Measurements from ENCODE around the gene DPEP1.
A peak's percentile ranks its signal among the peaks of the same experiment; 100 is the strongest.
"Not testable (repeated sequence)": the region's sequence is repeated elsewhere in the genome, so short reads cannot be mapped to it uniquely, and the experiment has no call there.

The DPEP1 gene

DNA sequence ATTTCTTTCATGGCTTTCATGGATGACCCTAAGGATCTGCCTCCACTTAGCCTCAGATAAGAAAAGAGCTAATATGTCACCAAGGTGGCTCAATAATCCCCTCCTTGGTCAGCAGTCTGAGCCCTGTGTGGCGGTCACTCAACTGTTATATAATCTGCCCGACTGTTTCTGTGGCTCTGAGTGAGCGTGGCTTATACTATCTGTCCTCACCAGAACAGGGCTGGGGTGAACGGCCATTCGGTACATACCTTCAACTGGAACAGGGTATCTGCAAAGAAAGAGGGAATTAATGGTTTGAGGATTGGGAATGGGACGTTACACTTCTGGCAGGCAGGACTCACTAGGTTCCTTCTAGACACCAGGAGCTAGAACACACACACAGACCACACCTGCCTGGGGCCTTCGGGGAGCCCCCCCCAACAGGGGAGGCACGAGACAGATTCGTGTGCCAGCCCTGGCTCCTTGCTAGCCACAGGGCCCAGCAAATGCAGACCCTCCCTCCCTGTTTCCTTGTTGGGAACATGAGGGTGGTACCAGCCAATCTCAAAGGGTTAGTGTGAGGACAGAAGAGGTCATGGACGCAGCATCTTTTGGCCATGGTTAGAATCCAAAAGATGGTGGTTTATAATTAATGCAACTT lies 40.3 kb downstream of the DPEP1 start:
- DNase-seq (ENCODE audit: low spot score): no peak

DNA sequence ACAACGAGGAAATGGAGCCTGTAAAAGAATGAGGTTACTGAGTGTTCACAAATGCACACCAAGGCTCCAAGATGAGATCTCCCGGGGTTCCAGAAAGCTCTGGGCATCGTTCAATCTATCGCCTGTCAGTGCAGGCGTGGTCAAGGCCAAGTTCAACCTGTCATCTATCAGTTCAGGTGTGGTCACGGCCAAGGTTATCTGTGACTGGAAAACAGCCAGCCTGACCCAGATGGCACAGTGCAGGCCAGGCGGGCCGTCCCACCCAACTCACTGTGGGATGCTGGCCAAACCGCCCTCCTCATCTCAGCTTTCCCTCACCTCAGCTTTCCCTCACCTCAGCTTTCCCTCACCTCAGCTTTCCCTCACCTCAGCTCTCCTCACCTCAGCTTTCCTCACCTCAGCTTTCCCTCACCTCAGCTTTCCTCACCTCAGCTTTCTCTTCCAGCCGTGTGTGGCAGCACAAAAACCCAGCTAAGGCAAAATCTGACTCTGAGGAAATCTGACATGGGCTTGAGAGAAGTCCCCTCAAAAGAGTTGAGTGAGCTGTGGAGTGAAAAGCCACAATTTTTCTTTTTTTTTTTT lies 41.7 kb downstream of the DPEP1 start:
- no peak for DNase-seq (ENCODE audit: low spot score)

DNA sequence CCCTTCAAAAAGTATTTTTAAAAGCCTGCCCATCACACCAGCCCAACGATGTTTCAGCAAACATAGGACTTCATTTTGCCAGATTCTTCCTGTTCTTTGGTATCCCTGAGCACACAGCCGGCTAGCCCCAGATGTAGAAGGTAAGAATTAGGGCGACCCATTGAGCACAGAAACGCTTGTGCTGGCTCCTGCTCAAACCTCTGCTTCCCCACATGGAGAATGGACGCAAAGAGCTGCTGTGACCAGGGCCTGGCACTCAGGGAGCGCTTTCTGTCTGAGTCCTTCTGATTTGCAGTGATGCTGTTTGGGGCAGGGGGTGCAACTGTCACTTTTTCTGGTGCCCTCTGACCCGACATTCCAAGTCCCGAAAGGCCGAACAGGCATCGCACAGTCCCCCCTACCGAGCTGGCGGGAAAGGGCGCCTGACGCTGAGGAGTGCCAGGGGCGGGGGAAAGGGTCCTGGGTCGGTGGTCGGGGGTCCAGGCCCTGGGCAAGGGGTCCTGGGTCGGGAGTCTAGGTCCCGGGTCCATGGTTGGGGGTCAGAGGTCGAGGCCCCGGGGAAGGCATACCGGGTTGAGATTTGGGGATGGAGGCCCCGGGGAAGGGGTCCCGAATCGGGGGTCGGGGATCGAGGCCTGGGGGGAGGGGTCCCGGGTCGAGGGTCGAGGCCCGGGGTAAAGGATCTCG lies 43.1 kb downstream of the DPEP1 start:
- no peak for DNase-seq (ENCODE audit: low spot score)

DNA sequence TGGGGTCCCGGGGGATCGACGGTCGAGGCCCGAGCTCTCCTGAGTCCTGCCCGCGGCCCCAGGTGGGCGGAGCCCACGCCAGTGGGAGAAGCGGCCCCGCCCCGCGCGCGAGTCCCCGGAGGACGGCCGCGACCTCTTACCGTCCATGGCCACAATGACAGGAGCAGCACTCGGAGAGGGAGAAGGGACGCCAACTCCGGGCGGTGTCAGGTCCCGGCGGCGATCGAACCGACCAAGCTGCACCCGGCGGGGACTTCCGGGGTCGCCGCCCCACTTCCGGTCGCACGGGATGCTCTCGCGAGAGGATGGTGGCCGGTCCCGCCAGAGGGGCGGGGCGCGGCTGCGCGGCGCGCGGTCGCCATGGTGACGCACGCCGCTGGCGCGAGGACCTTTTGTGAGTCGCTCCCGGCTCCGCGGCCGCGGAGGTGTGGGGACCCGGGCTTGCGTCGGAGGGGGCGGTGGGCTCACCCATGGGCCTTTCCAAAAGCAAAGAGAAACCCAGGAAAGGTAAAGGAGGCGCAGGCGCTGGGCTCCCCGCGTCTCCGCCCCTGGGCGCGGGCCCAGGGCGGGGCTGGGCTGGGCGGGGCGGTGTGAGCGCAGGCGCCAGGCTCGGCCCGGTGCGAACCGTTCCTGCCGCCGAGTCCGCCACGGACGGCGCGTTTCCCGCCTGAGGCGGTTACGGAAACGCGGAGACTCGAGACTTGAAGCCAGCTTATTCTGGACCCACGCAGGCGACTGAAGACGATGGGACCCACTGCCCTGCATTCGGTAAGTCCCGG lies 44.2 kb downstream of the DPEP1 start, which contains the start of the genes CHMP1A and SPATA33:
Gene CHMP1A, minus strand, starts transcription at position 267 of the 779 bp plus-strand sequence. Its CDS starts 120 bp downstream, at position 147.
Gene SPATA33, plus strand, starts transcription at position 395 of the 779 bp plus-strand sequence. Its CDS starts 76 bp downstream, at position 471.
- DNase-seq (ENCODE audit: low spot score): peak; percentile 85

DNA sequence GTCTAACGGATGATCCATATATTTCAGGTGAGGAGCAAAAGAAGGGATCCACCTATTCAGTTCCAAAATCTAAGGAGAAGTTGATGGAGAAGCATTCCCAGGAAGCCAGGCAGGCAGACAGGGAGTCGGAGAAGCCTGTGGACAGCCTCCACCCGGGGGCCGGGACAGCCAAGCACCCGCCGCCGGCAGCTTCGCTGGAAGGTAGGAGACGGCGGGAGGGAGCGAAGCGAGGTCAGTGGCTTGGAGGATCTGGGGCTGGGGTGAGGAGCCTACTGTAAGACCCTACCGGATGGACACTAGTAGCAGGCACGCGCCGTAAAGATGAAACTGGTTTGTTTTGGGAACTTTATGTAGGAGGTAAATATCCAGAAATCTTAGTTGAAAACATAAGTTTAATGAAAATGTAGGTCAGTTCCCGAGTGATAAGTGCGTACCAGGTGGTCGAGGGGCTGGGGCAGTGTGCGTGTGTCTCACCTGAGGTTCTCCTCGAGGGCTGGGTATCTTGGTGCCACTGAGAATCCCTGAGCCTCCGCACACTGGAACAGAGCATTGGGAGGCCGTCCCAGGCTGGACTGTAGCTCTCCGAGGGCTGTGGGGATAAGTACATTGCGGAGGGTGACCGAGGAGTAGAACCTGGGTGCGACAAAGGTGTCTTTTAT lies 44.9 kb downstream of the DPEP1 start:
- DNase-seq (ENCODE audit: low spot score): no peak

DNA sequence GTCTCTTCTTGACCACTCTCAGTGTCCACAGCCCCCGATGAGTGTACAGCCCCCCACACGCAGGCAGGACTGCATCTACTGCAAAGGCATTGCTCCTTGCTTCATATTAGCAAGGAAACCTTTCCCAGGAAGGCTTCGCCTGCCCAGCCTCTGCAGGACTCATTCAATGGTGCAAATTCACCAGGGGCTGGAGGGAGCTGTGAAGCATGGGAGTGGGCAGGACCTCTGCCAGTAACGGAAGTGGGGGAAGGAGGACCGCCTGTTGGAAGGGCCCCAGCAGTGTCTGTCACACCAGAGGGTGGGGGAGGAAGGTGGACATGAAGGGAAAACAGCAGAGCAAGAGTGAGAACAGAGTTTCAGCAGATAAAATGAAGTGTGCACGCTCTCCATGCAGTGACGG lies 46.7 kb downstream of the DPEP1 start:
- DNase-seq (ENCODE audit: low spot score): no peak

DNA sequence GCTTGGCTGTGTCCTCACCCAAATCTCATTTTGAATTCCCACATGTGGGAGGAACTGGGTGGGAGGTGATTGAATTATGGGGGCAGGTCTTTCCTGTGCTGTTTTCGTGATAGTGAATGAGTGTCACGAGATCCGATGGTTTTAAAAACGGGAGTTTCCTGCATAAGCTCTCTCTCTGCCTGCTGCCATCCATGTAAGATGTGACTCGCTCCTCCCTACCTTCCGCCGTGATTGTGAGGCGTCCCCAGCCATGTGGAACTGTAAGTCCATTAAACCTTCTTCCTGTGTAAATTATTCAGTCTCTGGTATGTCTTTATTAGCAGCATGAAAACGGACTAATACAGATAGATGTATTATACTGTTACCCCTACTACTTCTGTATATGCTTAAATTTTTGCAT lies 47.8 kb downstream of the DPEP1 start:
- DNase-seq (ENCODE audit: low spot score): no peak

DNA sequence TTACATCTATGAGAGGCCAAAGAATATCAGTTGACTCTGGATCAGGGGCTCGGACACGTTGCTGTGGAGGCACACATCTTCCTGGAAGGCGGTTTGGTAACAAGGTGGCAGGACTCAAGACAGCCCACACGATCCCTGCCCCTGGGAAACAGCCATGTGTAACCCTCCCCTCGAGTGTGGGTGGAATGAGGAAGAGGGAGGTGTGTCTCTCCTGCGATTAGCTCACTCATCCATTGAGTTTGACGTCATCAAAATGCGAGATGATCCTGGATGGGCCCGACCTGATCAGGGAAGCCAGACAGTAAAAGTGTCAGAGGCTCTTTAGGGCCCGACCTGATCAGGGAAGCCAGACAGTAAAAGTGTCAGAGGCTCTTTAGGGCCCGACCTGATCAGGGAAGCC lies 50.8 kb downstream of the DPEP1 start:
- not testable (repeated sequence) for DNase-seq (ENCODE audit: low spot score)

DNA sequence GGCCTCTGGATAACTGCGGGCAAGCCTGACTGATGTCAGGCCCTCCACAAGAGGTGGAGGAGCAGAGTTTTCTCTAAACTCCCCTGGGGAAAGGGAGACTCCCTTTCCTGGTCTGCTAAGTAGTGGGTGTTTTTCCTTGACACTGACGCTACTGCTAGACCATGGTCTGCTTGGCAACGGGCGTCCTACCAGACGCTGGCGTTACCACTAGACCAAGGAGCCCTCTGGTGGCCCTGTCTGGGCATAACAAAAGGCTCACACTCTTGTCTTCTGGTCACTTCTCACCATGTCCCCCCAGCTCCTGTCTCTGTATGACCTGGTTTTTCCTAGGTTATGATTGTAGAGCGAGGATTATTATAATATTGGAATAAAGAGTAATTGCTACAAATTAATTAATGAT lies 53.6 kb downstream of the DPEP1 start:
- DNase-seq (ENCODE audit: low spot score): not testable (repeated sequence)

DNA sequence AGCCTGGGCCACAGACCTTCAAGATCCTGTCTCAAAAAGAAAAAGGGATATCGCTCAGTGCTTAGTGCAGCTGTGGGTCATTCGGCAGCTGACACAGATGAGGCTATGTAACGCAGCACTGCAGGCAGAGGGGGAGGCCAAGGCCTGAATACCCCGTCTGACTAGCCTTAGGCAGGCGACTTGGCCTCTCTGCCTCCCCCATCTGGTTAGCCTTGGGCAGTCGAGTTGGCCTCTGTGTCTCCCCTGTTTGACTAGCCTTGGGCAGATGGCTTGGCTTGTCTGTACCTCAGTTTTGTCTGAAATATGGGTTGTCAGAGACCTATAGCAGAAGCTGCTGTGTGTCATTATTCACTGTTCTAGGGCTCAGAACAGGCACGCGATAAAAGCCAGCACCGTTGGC lies 54.2 kb downstream of the DPEP1 start:
- no peak for DNase-seq (ENCODE audit: low spot score)

DNA sequence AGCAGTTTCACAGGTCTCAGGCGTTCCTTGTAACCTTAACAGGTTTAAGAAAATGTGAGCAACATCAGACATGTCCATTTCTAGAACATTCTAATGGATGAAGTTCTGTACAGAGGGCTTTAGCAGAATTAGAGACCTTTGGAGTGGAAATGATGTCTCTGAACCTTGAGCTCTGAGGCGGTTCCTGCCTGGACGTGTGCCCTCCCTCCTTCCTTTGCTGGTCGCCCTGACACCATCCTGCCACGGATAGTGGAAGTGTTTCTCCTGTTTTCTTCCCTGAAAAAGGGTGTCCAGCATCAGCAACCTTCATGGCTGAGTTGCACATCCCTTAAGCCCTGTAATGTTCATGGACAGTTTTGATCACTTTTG lies 55.3 kb downstream of the DPEP1 start:
- no peak for DNase-seq (ENCODE audit: low spot score)

DNA sequence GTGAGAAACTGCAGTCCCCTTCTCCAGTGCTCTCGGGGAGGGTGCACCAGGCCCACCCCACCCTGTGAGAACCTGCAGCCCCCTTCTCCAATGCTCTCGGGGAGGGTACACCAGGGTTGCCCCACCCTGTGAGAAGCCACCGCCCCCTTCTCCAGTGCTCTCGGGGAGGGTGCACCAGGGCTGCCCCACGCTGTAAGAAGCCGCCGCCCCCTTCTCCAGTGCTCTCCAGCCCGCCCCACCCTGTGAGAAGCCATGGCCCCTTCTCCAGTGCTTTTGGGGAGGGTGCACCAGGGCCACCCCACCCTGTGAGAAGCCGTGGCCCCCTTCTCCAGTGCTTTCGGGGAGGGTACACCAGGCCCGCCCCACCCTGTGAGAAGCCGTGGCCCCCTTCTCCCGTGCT lies 56.3 kb downstream of the DPEP1 start:
- DNase-seq (ENCODE audit: low spot score): no peak

DNA sequence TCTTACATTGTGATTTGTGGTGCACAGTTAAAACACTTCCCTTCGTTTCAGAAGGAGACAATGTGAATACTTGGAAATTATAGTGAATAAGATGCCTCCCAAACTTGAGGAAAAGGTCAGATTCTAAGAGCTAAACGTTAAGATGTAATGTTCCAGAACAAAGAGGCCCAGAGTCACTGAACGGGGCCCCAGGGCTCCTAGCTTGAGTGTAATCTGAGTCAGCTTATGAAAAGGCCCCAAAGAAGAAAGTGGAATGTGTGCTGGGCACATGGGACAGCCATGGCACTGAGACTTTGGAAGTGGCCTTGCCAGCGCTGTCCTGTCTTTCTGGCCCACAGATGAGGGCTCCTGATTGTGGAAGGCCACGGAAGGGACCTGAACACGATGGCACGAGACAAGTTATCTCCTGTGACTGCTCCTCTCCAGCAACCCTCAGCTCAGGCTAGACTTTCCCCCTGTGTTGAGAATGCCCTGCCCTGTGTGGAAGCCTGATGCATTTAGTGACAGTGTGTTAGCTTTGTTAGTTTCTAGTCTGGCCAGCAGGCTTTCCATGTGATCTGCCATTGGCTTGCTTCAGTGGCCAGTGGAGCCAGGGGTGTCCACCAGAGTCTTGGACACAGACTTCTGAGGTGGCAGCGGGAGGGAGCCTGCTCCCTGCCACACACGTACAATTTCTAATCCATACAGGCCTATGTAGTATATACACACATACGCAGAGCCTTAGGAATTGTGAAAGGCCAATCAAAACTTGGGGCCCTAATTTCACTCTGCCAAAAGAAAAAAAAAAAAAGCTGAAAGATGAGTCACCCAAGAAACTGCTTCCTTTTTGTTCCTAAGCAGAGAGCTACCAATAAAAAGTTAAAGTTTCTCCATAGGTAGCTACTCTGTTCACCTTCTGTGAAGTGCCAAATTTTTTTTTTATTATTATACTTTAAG lies 57.3 kb downstream of the DPEP1 start:
- no peak for DNase-seq (ENCODE audit: low spot score)

DNA sequence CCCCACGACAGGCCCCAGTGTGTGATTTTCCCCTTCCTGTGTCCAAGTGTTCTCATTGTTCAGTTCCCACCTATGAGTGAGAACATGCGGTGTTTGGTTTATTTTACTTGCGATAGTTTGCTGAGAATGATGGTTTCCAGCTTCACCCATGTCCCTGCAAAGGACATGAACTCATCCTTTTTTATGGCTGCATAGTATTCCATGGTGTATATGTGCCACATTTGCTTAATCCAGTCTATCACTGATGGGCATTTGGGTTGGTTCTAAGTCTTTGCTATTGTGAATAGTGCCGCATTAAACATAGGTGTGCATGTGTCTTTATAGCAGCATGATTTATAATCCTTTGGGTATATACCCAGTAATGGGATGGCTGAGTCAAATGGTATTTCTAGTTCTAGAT lies 58.1 kb downstream of the DPEP1 start:
- DNase-seq (ENCODE audit: low spot score): not testable (repeated sequence)

DNA sequence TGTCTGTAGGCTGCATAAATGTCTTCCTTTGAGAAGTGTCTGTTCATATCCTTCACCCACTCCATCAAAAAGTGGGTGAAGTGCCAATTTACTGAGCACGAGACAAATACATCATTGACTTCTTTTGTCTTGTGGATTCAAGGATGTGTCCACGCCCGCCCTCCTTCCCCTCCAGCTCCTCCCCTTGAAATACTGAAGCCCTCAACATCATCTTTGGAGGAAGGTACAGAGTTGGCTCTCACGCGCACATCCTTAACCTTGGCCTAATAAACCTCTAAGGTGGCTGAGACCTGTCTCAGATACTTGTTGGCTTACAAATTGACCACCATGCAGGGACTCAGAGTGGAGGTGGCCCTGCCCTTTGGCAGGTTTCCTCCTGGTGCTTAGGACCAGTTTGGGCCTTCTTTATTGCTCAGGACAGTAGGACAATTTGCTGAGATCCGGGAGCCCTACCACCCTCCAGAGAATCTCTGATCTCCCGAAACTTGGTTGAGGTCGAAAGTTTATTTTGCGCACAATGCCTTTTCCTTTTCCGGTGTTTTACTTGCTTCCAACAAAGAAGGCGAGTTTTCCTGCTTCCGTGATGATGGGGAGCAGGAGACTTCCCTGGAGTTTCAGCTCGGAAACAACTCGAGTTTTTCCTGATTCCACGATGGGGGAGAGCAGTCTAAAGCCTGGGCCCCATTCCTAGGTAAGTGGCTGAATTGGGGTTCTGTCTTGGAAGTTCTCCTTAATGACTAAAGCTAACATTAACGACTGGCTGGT lies 58.9 kb downstream of the DPEP1 start:
- DNase-seq (ENCODE audit: low spot score): no peak

DNA sequence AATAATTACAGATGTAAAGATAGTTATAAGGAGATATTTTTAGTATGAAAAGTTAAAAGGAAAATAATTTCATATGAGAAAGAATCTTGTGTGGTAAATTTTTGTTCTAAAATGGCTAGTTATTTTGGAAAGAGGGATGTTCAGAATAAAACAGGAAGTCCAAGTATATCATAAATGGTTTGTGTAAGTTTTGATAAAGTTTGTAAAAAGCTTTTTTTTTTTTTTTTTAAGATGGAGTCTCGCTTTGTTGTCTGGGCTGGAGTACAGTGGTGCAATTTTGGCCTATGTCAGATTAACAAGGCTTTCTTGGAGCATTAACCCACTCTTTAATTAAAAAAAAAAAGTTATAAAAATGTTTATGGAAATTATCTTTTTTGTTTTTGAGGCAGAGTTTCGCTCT lies 64.8 kb downstream of the DPEP1 start:
- DNase-seq (ENCODE audit: low spot score): no peak

DNA sequence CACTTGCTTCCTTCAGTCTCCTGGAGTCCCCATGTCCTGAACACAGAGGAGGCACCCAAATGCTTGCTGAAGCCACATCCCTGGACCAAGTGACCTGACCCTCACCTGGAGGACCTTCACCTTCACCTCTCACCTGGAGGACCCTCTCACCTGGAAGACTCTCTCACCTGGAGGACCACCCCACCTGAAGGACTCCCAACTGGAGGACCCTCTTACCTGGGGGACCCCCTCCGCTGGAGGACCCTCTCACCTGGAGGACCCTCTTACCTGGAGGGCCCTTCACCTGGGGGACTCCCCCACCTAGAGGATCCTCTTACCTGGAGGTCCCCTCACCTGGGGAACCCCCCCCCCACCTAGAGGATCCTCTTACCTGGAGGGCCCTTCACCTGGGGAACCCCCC lies 72.5 kb downstream of the DPEP1 start:
- no peak for DNase-seq (ENCODE audit: low spot score)

DNA sequence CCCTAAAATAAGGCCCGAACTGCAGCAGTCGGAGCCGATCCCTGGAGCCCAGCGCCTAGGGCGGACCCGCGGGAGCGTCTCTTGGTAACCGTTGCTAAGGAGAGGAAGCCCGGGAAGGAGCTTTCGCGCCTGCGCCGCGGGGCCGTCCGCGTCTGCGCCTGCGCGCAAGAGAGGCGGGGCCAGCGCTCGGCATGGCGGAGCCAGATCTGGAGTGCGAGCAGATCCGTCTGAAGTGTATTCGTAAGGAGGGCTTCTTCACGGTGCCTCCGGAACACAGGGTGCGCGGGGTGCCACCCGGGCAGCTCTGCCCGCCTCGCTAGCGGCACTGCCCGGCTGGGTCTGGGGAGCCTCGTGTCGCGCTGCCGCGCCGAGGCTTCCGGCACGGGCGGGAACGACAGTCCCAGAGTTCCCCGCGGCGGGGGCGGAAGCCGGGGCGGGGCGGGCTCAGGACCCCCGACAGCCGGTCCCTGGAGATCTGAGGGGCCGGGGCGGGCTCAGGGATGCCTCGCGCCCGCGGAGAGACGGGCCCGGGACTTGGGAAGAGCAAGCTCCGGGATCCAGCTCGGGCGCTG lies 73.2 kb downstream of the DPEP1 start, which contains the start of gene CDK10:
Gene CDK10, plus strand, starts transcription at position 170 of the 572 bp plus-strand sequence. Its CDS starts 22 bp downstream, at position 192.
- DNase-seq (ENCODE audit: low spot score): peak; percentile 86

DNA sequence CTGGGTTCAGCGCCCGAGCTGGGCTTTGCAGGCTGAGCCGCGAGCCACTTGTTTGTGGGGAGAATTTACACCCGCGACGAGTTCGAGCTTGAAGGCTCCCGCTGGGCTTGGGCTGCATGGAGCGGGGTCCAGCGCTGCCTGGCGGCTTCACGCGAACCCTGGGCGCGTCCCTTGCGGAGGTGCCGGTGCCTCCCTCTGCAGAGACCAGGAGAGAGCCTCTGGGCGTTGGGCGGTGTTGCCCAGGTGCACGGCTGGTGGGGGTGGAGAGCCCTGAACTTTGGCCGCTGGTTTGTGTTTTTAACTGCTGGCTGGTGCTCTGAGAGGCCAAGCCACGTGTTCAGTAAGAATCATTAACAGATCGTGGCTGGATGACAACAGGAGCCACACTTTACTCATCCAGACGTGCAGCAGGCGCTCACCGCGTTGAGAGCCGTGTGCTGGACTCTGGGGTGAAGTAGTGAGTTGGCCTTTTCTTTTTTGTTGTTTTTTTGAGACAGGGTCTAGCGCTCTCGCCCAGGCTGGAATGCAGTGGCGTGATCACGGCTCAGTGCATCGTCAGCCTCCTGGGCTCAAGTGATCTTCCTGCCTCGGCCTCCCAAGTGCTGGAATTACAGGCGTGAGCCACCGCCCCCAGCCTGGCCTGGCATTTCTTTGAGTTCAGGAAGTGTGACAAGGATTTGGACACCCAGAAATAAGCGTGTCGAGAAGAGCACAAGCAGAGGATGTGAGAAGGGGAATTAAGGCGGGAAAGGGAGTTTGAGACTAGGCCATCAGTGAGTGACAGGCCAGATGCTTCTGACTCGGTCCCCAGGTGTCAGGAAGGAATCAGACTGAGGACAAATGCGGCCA lies 73.9 kb downstream of the DPEP1 start:
- DNase-seq (ENCODE audit: low spot score): no peak
